GM12878 (cell line): ENCODE data around the gene IGHMBP2. TPM values are rescaled to one million over a fixed set of nuclear protein-coding genes. Genes with fewer than 3 reads are reported as not detected.

ENCODE experiments used
- ATAC-seq: fragments of 200-7000 bp; cut with Tn5 transposase; 3 replicates; pipeline ENCODE4 v1.9.1; 2020; ENCODE audit warnings: mild to moderate bottlenecking, moderate library complexity
- BruUV-seq: library from RNA; stranded (reverse); fragments of 400-500 nt; replicated peaks from 2 replicates; lab custom pipeline; 2021; lab: Mats Ljungman, UMichigan
- CTCF ChIA-PET: fragments of 300-600 bp; sonication (Branson Sonifier 250); formaldehyde crosslinking; extraction: SDS; loops from one replicate; lab custom pipeline; 2021; ENCODE audit warnings: inconsistent platforms; lab: Yijun Ruan, JAX
- POLR2A ChIA-PET: fragments of 350-600 bp; formaldehyde crosslinking; extraction: SDS; loops from one replicate; lab custom pipeline; 2021; ENCODE audit warnings: inconsistent platforms; lab: Charles Lee
- RAD21 ChIA-PET: fragments of 300-600 bp; sonication (Branson Sonifier 250); formaldehyde crosslinking; loops from one replicate; lab custom pipeline; 2023; ENCODE audit warnings: antibody characterized with exemption; ENCODE audit not compliant: unreplicated experiment; lab: Charles Lee
- SMC1A ChIA-PET: fragments of 300-600 bp; sonication (Branson Sonifier 250); formaldehyde crosslinking; loops from one replicate; lab custom pipeline; 2023; ENCODE audit not compliant: unreplicated experiment, uncharacterized antibody; lab: Charles Lee
- DNase-seq: peaks from one replicate; pipeline ENCODE4 v3.0.0-alpha.2; 2011; ENCODE audit warnings: low read depth, low spot score
- FAIRE-seq: peaks from 3 replicates; lab custom pipeline; 2011; peaks lifted over from hg19 to GRCh38; lab: Jason Lieb, UNC
- H2AFZ ChIP-seq: 2 replicates; pipeline ENCODE4 v1.6.0; 2011; ENCODE audit warnings: low read depth, low read length, control low read depth; ENCODE audit not compliant: control insufficient read depth
- H3K27ac ChIP-seq: 2 replicates; pipeline ENCODE4 v1.5.1; 2011; ENCODE audit warnings: control low read depth; ENCODE audit not compliant: control insufficient read depth, insufficient read depth
- H3K27me3 ChIP-seq, 2 experiments: replicated peaks in 1 of 2; 2 replicates each; pipeline versions ENCODE4 v1.6.0 to v1.6.1; 2011; ENCODE audit warnings: low read length in 1 of 2; ENCODE audit not compliant: control insufficient read depth in 2 of 2, insufficient read depth in 2 of 2
- H3K36me3 ChIP-seq, 2 experiments: 2 replicates each; pipeline ENCODE4 v1.5.1; 2011; ENCODE audit warnings: low read length in 1 of 2; ENCODE audit not compliant: control insufficient read depth in 2 of 2, insufficient read depth in 2 of 2
- H3K4me1 ChIP-seq: 2 replicates; pipeline ENCODE4 v1.6.1; 2011; ENCODE audit warnings: mild to moderate bottlenecking, low read length, moderate library complexity, mixed read lengths; ENCODE audit not compliant: control insufficient read depth, insufficient read depth
- H3K4me2 ChIP-seq: 2 replicates; pipeline ENCODE4 v1.6.0; 2011; ENCODE audit warnings: control low read depth; ENCODE audit not compliant: control insufficient read depth, insufficient read depth
- H3K4me3 ChIP-seq: fragments of 200-600 bp; sonication (generic); 2 replicates; pipeline ENCODE4 v1.5.1; 2016
- H3K79me2 ChIP-seq: 2 replicates; pipeline ENCODE4 v1.6.0; 2011; ENCODE audit warnings: low read length; ENCODE audit not compliant: control insufficient read depth, insufficient read depth
- H3K9ac ChIP-seq: 2 replicates; pipeline ENCODE4 v1.8.0; 2011; ENCODE audit warnings: low read length, control low read depth, mixed read lengths; ENCODE audit not compliant: control insufficient read depth, insufficient read depth
- H3K9me3 ChIP-seq: replicated peaks from 3 replicates; pipeline ENCODE4 v1.5.1; 2011; ENCODE audit warnings: mild to moderate bottlenecking, low read length; ENCODE audit not compliant: control insufficient read depth, insufficient read depth
- H4K20me1 ChIP-seq: 2 replicates; pipeline ENCODE4 v1.6.0; 2011; ENCODE audit not compliant: control insufficient read depth, insufficient read depth
- BHLHE40 ChIP-seq, 2 experiments: fragments of 450-650 bp in 1 of 2; IDR thresholded peaks; 2 replicates each; pipeline ENCODE4 v1.6.1; 2011 to 2017; ENCODE audit warnings: low read depth in 2 of 2, borderline replicate concordance in 1 of 2, improper control_type of control experiment in 1 of 2, low read length in 1 of 2, mild to moderate bottlenecking in 1 of 2
- EZH2 ChIP-seq: IDR thresholded peaks from 2 replicates; pipeline ENCODE4 v1.6.1; 2012; ENCODE audit warnings: low read depth, mild to moderate bottlenecking, control low read depth, inconsistent platforms, low read length, borderline replicate concordance; ENCODE audit not compliant: control insufficient read depth
- FOXK2 ChIP-seq: fragments of 450-650 bp; IDR thresholded peaks from 2 replicates; pipeline ENCODE4 v1.6.1; 2017; ENCODE audit warnings: mild to moderate bottlenecking, moderate library complexity
- MAX ChIP-seq: IDR thresholded peaks from 2 replicates; pipeline ENCODE4 v1.6.1; 2012; ENCODE audit warnings: low read depth, low read length, improper control_type of control experiment
- MYB ChIP-seq: fragments of 150-350 bp; IDR thresholded peaks from 2 replicates; pipeline ENCODE4 v1.6.1; 2014; ENCODE audit warnings: mild to moderate bottlenecking, low read depth, low read length, borderline replicate concordance
- SIN3A ChIP-seq: IDR thresholded peaks from 2 replicates; pipeline ENCODE4 v1.6.1; 2012; ENCODE audit warnings: low read depth, low read length, improper control_type of control experiment
- ZNF274 ChIP-seq: IDR thresholded peaks from one replicate; pipeline ENCODE4 v1.8.0; 2011; ENCODE audit not compliant: insufficient read length, insufficient read depth
- WGBS: methylation state at CpG from one replicate; pipeline ENCODE4 v1.1.6; 2016; ENCODE audit warnings: low lambda C conversion rate; ENCODE audit not compliant: insufficient replicate concordance, insufficient coverage; ENCODE audit errors: missing lambda C conversion rate; 5-methylcytosine and 5-hydroxymethylcytosine counted together
- in situ Hi-C: fragments of 300-500 bp; cut with MboI; formaldehyde crosslinking; loops from 9 replicates; pipeline ENCODE4 v1.14.3; 2018; ENCODE audit warnings: mixed read lengths
- intact Hi-C: fragments of 100-400 bp; cut with micrococcal nuclease; formaldehyde crosslinking; loops from one replicate; pipeline ENCODE4 v1.14.2; 2022; ENCODE audit not compliant: unreplicated experiment
- polyA plus RNA-seq, 11 experiments: library from polyadenylated mRNA; depleted of rRNA in 4 of 11; unstranded in 6 of 11; stranded (reverse) in 5 of 11; fragments of >200 nt; fragmentation: Nextera tagmentation in 4 of 11; fragmentation: Illumina TruSeq in 1 of 11; extraction: Ambion mirVana in 4 of 11; extraction: Trizol in 1 of 11; gene quantifications; 1 replicate in 1 of 11; 2 replicates in 10 of 11; pipeline versions ENCODE4 v1.2.1 to v1.2.3, GENCODE V29; 2011 to 2016; ENCODE audit warnings: inconsistent platforms in 2 of 11, missing spikeins in 2 of 11, low read depth in 1 of 11
- total RNA-seq, 4 experiments: library from RNA; depleted of rRNA in 3 of 4; stranded (reverse); fragments of >200 nt in 3 of 4; fragmentation: Illumina TruSeq in 1 of 4; extraction: Trizol in 1 of 4; gene quantifications; 2 replicates each; pipeline versions ENCODE4 v1.2.1 to v1.2.3, GENCODE V29; 2013 to 2021

Gene IGHMBP2
- total and polyA plus RNA-seq, 10 of the 15 experiments (the other 5 are each of a cell fraction or from before 2014, with no cell fraction given): 1.4 to 20.1 (median 11.2) TPM

- ChIA-PET RAD21 (no interaction called here), CTCF (no interaction called here), POLR2A (no interaction called here), SMC1A (no interaction called here)
- Histone ChIP-seq H3K9me3 (peaks cover 4% of the 10 kb centered on the region; the same call in 2 of the 3 replicates), H3K79me2 (no peaks in the 10 kb centered on the region), H3K27ac (no peak overlapping the region), H3K36me3 (no peaks in the 10 kb centered on the region), H3K4me2 (no peak overlapping the region), H3K4me1 (no peaks in the 10 kb centered on the region; the same call in 1 of the 2 replicates), H3K4me3 (no peak overlapping the region), H3K9ac (no peak overlapping the region), H4K20me1 (no peaks in the 10 kb centered on the region), H2AFZ (no peak overlapping the region), H3K27me3 (no peaks in the 10 kb centered on the region)
- no peak for DNase-seq
- TF ChIP-seq SIN3A (no peak), MYB (no peak), BHLHE40 (IDR thresholded peaks at IDR 0.05; ENCODE audit: borderline replicate concordance in 1 of 2, low read depth in 2 of 2, low read length in 1 of 2) (no peak), FOXK2 (no peak), ZNF274 (no peak), MAX (no peak), EZH2 (no peak)
- no peak for FAIRE-seq
- intact Hi-C loops (no loop called here), in situ Hi-C loops (no loop called here)
- no TSS peak for BruUV-seq
- ATAC-seq: no peak
- WGBS: 77% methylated on average over 27 of the region's 31 CpGs
Measured at GRCh38 chr11:68959465-68960293, 56.0 kb downstream of the IGHMBP2 start.
